Stimulated activated memory B cell treated with anti-CD40 and anti-IgM and Interleukin-4, amounts not matched to agents 10 μg/mL and 1 μg/mL and 100 μg/mL, for 72 hours (primary cell): ENCODE results near the gene NCBP1.
"Not testable (repeated sequence)": the region's sequence is repeated elsewhere in the genome, so short reads cannot be mapped to it uniquely, and the experiment has no call there.

Experiments
- ATAC-seq: fragments of 150-1000 bp; cut with Tn5 transposase; 2 replicates; pipeline ENCODE4 v1.10.0; 2021
- H3K27ac Mint-ChIP-seq: one replicate; pipeline ENCODE4 v1.8.0; 2022; ENCODE audit warnings: mild to moderate bottlenecking, mixed read lengths
- H3K27me3 Mint-ChIP-seq: one replicate; pipeline ENCODE4 v1.8.0; 2022; ENCODE audit warnings: mixed read lengths
- H3K36me3 Mint-ChIP-seq: one replicate; pipeline ENCODE4 v1.8.0; 2022; ENCODE audit warnings: mixed read lengths
- H3K4me1 Mint-ChIP-seq: one replicate; pipeline ENCODE4 v1.8.0; 2022; ENCODE audit warnings: mixed read lengths
- H3K4me3 Mint-ChIP-seq: one replicate; pipeline ENCODE4 v1.8.0; 2022; ENCODE audit warnings: mild to moderate bottlenecking, moderate library complexity, mixed read lengths
- H3K9me3 Mint-ChIP-seq: one replicate; pipeline ENCODE4 v1.8.0; 2022; ENCODE audit warnings: mixed read lengths

NCBP1 gene

DNA sequence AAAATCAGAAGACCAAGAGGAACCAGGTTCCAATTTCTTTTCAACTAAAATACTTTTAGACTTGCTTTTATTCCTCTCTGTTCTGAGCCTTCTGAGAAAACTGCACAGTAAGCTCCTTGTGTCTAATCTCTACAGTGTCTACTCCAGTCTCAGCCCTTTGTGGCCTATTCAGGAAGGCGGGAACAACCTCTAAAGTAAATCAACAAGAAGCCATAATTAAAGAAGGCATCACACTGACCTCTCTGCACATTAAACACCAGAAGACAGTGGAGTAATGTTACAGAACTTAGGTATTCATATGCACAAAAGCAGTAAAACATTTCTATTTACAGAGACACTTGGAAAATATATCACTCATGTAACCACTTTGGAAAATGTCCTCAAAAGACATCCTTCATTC, 48.6 kb downstream of the NCBP1 start:
- Mint-ChIP-seq H3K27ac (no peak overlapping the region), H3K27me3 (no peaks in the 10 kb centered on the region), H3K4me3 (no peak overlapping the region), H3K4me1 (no peaks in the 10 kb centered on the region), H3K36me3 (peaks cover 43% of the 10 kb centered on the region), H3K9me3 (no peaks in the 10 kb centered on the region)
- ATAC-seq = no peak

DNA sequence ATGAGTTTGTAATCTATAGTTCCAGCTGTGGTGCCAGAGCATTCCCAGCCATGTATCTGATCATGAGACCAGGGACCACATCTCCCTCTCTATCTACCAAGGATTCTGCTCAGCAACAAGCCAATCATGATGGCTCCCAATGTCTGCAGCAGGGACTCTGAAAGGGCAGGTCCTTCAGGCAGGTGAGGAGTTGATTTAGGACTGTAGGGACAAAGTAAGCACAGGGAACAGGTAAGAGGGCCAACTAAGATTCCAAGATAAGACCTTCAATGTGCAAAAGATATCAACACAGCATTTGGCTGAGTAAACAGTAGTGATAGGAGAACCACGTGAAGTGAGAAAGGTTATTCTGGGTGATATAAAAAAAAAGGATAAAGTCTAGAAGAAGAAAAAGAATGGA, 55.0 kb downstream of the NCBP1 start:
- no peak overlapping the region for H3K4me3 Mint-ChIP-seq
- H3K36me3 Mint-ChIP-seq = peaks cover 60% of the 10 kb centered on the region
- peaks cover 19% of the 10 kb centered on the region for H3K4me1 Mint-ChIP-seq
- H3K27me3 Mint-ChIP-seq = no peaks in the 10 kb centered on the region
- no peak for ATAC-seq
- H3K27ac Mint-ChIP-seq = no peak overlapping the region
- H3K9me3 Mint-ChIP-seq = no peaks in the 10 kb centered on the region

DNA sequence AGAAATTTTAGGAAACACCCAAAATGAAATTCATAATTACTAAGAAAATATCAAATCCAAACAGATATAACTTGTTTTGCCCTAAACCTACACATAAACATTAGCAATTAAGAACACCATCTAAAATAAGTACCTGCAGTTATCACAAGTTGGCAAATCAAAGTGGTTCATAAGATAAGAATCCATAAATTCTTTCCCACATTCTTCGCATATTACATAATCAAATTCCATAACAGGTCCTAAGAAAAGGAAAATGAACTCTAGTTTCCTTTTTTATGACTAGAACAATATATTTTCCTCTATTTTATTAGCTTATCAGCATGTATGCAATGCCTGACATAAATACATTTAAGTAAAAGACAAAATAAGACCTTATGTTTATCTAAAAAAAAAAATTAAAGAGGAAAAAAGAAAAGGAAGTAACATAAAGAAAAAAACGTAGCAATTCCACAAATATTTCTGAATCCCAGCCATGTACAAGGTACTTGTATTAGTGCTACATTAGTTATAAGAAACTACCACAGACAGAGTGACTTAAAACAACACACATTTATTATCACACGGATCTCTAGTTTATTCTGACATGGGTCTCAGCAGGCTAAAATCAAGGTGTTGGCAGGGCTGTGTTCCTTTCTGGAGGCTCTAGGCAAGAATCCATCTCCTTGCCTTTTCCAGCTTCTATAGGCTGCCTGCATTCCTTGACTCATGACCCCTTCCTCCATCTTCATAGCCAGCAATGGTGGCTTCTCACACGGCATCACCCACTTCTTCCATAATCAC, 56.0 kb downstream of the NCBP1 start:
- Mint-ChIP-seq H3K27ac (no peak overlapping the region), H3K27me3 (no peaks in the 10 kb centered on the region), H3K4me1 (peaks cover 28% of the 10 kb centered on the region), H3K9me3 (no peaks in the 10 kb centered on the region), H3K4me3 (no peak overlapping the region), H3K36me3 (peaks cover 56% of the 10 kb centered on the region)
- ATAC-seq = no peak

DNA sequence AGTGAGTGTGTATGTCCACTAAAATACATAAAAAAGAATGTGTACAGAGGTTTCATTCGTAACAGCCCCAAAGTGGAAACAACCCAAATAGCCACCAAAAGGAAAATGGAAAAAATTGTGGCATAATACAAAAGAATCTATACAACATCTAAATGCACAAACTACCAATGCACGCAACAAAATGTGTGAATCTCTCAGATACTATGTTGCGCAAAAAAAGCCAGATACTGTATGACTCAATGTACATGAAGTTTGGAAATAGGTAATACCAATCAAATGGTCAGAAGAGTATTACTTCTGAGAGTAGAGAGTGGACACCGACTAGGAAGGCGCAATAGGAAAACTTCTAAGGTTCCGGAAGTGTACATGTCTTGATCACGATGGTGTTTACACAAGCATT, 61.1 kb downstream of the NCBP1 start:
- H3K27me3 Mint-ChIP-seq = no peaks in the 10 kb centered on the region
- peak overlapping the region; percentile 94 for H3K27ac Mint-ChIP-seq
- H3K4me1 Mint-ChIP-seq = peaks cover 61% of the 10 kb centered on the region
- no peak overlapping the region for H3K4me3 Mint-ChIP-seq
- no peaks in the 10 kb centered on the region for H3K9me3 Mint-ChIP-seq
- ATAC-seq = no peak
- peaks cover 25% of the 10 kb centered on the region for H3K36me3 Mint-ChIP-seq

DNA sequence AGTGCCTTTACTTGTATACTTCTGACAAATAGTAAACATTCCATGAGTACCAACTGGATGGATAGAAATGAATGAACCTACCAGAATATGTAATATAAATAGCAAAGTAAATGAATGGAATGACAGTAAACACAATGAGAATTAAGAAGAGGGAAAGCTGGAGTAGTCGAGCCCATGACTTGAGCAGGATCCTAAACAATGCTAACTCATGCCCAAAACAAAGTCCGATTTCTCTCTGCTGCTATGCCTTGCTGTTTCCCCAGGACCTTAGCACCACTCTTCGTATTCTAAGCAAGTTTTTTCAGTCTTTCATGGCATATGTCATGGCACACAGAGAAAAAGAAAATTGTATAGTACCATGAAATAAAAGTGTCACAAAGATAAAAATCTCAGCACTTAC, 61.8 kb downstream of the NCBP1 start:
- Mint-ChIP-seq H3K4me3 (no peak overlapping the region), H3K27ac (peak overlapping the region; percentile 94), H3K36me3 (peaks cover 19% of the 10 kb centered on the region), H3K9me3 (no peaks in the 10 kb centered on the region), H3K4me1 (peaks cover 59% of the 10 kb centered on the region), H3K27me3 (no peaks in the 10 kb centered on the region)
- ATAC-seq = no peak

DNA sequence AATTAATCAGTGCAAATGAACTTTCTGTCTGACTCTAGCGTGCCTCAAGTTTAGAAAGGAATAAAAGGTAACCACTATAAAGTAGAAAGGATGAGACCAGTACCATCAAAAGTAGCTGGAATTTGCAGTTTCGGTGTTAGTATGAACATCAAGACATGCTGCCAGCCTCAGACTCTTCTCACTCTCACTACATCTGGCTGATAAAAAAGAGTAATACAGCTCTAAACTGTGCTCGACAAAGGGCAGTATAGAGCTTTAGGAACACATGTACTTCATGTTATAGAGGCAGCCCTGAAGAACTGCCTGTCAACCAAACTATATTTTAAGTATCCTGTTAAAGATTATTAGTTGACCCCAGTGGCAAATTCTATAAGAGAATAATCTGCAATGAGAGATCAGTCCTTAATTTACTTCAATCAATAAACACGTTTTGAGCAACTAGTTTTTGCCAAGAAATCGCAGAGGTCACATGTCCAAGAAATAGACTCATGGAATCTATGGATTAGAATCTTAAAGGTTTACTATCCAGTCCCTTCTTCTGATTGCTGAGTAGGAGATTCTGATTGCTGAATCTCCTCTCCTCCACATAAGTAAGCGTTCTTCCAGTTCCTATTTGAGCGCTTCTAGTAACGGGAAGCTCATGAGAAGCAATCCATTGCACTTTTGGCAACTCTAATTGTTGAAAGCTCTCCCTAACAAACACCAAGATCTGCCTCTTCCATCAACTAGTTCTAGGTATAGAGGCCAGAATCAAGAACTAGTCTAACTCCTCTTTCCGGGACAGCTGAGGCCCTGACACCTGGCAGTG, 62.6 kb downstream of the NCBP1 start:
- H3K4me1 Mint-ChIP-seq = peaks cover 59% of the 10 kb centered on the region
- H3K4me3 Mint-ChIP-seq = peak overlapping the region; percentile 92
- H3K9me3 Mint-ChIP-seq = no peaks in the 10 kb centered on the region
- peaks cover 5% of the 10 kb centered on the region for H3K27me3 Mint-ChIP-seq
- H3K27ac Mint-ChIP-seq = peak overlapping the region; percentile 94
- no peak for ATAC-seq
- H3K36me3 Mint-ChIP-seq = peaks cover 17% of the 10 kb centered on the region

DNA sequence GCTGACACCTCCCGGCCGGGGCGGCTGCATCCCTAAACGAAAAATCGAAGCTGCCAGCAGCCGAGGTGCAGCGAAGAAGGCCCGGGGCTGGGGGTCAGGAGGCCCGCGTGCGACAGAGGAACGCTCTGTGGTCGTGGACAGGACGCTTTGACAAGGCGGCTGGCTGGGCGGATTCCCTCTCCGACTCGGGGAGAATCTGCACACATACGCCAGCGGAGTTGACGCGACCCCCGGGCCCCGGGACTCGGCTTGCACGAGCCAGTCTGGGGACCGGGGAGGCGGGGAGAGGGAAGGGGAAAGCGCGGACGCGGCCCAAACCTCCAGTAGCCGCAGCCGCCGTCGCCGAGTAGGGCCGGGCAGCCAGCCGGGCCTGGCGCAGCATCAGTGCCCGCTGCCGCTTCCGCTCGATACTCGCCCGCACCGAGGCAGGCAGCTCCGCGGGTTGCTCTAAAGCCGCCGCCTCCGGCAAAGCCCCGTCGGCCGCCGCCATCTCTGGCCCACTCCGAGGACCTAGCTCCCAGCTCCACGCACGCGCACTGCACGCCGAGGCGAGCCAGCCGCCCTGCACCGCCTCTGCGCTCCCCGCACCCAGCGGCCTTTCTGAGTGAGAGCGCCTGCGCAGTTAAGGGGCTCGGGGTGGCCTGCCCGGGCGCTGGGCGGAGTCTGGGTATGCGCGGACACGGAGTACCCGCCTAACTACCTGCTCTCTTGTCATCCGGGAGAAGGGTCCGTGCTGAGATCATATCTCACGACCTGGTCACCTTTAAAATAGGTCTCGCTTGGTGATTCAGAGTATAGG, 63.4 kb downstream of the NCBP1 start, which contains the start of gene XPA:
Gene XPA, minus strand, starts transcription at position 538 of the 799 bp plus-strand sequence. Its CDS starts 48 bp downstream, at position 490.
- Mint-ChIP-seq H3K9me3 (no peaks in the 10 kb centered on the region), H3K4me1 (peaks cover 59% of the 10 kb centered on the region), H3K27me3 (peaks cover 13% of the 10 kb centered on the region), H3K27ac (peak within 1 kb of the TSS; percentile 94), H3K36me3 (peaks cover 14% of the 10 kb centered on the region), H3K4me3 (peak within 1 kb of the TSS; percentile 92)
- peak; percentile 98 for ATAC-seq

DNA sequence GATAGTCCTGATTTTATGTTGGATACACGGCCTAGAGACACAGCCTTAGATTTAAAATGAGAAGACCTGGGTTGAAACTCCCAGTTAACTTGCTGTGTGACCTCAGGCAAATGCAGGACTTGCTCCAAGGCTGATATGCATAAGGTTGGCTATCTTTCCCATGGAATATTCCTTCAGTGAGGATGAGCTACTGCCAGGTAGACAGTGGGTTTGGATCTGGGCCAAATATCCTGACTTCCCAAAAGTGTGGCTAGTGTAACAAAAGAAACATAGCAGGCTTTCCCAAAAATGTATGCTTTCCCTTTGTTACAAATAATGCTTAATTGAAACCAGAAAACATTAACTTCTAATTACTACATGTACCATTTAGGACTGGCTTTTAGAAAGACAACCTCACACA, 64.2 kb downstream of the NCBP1 start:
- Mint-ChIP-seq H3K27me3 (peaks cover 15% of the 10 kb centered on the region), H3K9me3 (no peaks in the 10 kb centered on the region), H3K4me1 (peaks cover 59% of the 10 kb centered on the region), H3K27ac (peak overlapping the region; percentile 94), H3K36me3 (peaks cover 9% of the 10 kb centered on the region), H3K4me3 (peak overlapping the region; percentile 92)
- ATAC-seq = no peak

DNA sequence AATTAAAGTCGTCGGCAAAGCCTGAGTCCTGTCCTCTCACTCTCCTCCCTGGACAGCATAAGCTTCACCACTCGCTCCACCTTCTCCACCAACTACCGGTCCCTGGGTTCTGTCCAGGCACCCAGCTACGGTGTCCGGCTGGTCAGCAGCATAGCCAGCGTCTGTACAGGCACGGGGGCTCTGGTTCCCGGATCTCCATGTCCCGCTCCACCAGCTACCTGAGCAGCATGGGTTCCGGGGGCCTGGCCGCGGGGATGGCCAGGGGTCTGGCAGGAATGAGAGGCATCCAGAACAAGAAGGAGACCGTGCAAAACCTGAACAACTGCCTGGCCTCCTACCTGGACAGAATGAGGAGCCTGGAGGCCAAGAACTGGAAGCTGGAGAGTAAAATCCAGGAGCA, 65.2 kb downstream of the NCBP1 start:
- H3K4me3 Mint-ChIP-seq = no peak overlapping the region
- H3K4me1 Mint-ChIP-seq = peaks cover 53% of the 10 kb centered on the region
- H3K9me3 Mint-ChIP-seq = no peaks in the 10 kb centered on the region
- ATAC-seq = no peak
- peak overlapping the region; percentile 79 for H3K27ac Mint-ChIP-seq
- H3K27me3 Mint-ChIP-seq = peaks cover 15% of the 10 kb centered on the region
- peaks cover 3% of the 10 kb centered on the region for H3K36me3 Mint-ChIP-seq

DNA sequence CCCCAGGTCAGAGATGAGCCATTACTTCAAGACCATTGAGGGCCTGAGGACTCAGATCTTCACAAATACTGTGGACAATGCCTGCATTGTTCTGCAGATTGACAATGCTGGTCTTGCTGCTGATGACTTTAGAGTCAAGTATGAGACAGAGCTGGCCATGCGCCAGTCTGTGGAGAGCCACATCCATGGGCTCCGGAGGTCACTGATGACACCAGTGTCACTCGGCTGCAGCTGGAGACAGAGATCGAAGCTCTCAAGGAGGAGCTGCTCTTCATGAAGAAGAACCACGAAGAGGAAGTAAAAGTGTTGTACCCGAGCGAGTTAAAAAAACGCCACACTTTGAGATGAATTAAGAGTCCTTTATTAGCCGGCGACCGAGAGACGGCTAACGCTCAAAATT, 65.7 kb downstream of the NCBP1 start:
- H3K9me3 Mint-ChIP-seq, ATAC-seq, H3K36me3 Mint-ChIP-seq: not testable (repeated sequence)
- peak overlapping the region; percentile 75 for H3K4me3 Mint-ChIP-seq
- peaks cover 49% of the 10 kb centered on the region for H3K4me1 Mint-ChIP-seq
- H3K27me3 Mint-ChIP-seq = peaks cover 15% of the 10 kb centered on the region
- peak overlapping the region; percentile 79 for H3K27ac Mint-ChIP-seq

DNA sequence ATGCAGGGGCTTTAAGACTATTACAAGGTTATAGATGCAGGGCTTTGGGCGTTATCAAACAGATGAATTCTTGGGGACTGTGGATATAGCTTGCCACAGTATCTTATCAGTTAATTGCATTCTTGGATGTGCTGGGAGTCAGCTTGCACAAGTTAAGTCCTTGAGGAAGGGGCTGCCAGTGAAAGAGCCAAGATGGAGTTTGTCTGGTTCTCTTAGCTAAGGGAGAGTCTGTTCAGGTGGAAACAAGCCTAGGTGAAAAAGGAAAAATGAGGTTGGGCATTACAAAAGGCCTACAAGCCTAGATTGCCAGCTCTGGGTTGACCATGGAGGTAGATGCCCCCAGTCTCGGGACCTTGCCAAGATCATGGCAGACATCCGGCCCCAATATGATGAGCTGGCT, 66.2 kb downstream of the NCBP1 start:
- Mint-ChIP-seq H3K4me1 (peaks cover 43% of the 10 kb centered on the region), H3K27ac (peak overlapping the region; percentile 79), H3K27me3 (peaks cover 15% of the 10 kb centered on the region), H3K4me3 (peak overlapping the region; percentile 75)
- H3K36me3 Mint-ChIP-seq, ATAC-seq, H3K9me3 Mint-ChIP-seq: not testable (repeated sequence)

DNA sequence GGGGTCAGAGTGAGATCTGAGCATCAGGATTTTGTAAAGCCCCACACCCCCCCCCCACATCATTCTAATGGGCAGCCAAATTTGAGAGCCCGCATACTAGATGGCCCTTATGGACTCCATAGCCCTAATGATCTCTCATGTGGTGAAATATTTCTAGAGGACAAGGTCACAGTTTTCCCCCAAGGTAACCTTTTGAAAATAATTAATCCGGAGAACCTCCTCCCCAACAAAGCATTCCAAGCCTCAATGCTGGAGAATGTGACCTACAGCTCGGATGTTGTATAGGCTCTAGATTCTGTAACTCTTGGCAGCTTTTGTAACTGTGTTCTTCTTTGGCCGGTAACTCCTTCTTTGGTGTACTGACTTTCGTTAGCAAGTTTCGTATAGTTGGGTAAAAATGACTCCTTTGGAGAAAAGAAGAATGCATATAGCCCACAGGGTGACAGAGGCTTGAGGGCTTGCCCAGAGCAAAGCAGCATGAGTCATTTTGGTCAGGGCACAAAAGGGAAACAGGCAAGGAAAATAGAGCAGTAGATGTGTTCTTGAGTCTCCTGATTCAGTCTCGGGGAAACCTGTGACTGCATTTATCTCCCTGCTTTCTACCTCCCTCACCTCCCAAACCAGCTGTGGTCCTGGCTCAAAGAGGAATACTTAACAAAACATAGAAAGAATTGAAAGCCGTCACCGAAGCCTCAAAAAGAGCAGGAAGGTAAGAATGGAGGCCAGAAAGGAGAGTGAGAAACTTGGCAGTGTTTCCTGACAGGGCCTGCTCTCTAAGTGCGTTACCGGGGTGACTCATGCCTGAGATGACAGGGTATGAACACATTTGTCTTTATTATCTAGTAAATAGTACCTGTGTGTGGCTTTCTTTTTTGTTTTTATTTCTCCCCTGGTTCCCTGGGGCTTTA, 70.1 kb downstream of the NCBP1 start:
- Mint-ChIP-seq H3K9me3 (no peaks in the 10 kb centered on the region), H3K27ac (no peak overlapping the region)

DNA sequence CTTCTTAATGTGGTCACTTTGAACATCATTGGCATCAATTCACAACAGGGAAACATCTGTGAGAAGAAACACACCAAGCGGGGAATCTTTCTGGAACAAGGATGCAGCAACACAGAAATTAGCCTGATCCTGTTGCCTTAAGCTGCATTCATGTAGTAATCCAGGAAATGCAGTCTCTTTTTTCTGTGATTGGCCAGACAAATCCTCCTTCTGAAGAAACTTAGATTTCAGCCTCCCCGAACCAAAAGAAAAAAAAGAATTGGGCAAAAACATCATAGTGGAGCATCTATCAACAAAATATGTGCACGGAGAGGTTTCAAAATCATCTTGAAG, 70.7 kb downstream of the NCBP1 start:
- H3K27ac Mint-ChIP-seq = no peak overlapping the region
- H3K9me3 Mint-ChIP-seq = no peaks in the 10 kb centered on the region
- H3K4me1 Mint-ChIP-seq = peaks cover 8% of the 10 kb centered on the region
- no peak for ATAC-seq
- H3K4me3 Mint-ChIP-seq = no peak overlapping the region
- H3K27me3 Mint-ChIP-seq = peaks cover 25% of the 10 kb centered on the region
- no peaks in the 10 kb centered on the region for H3K36me3 Mint-ChIP-seq

More for the DNA sequence above, 70.1 kb downstream of the NCBP1 start:
- no peak overlapping the region for H3K4me3 Mint-ChIP-seq
- H3K27me3 Mint-ChIP-seq = peaks cover 21% of the 10 kb centered on the region
- no peak for ATAC-seq
- H3K4me1 Mint-ChIP-seq = peaks cover 15% of the 10 kb centered on the region
- H3K36me3 Mint-ChIP-seq = no peaks in the 10 kb centered on the region

DNA sequence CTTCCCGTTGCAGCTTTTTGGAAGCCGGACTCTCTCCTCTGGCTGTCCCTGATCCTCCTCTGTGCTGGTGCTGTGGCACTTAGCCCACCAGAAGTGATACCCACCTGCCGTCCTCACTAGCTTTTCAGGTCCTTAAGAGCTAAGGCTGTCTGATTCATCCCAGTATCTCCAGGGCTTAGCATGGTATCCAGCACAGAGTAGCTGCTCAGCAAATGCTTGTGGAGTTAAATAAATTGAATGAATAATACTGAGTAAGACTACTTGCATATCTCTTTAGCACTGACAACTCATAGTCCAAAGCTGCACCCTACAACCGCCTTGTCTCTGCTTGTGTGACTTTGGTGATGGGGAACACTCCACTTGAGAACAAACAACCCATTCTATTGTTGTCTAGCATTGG, 71.2 kb downstream of the NCBP1 start:
- Mint-ChIP-seq H3K27ac (no peak overlapping the region), H3K4me3 (no peak overlapping the region), H3K27me3 (peaks cover 28% of the 10 kb centered on the region), H3K36me3 (no peaks in the 10 kb centered on the region), H3K4me1 (peaks cover 3% of the 10 kb centered on the region), H3K9me3 (no peaks in the 10 kb centered on the region)
- ATAC-seq = no peak
